Neural progenitor cell (in vitro differentiated cells): Measurements from ENCODE around the gene RBMS1.

ENCODE experiments used
- CTCF ChIP-seq: fragments of 200-600 bp; sonication (generic); IDR thresholded peaks from 2 replicates; pipeline ENCODE4 v1.5.1; 2017; ENCODE audit warnings: antibody characterized with exemption, mild to moderate bottlenecking
- EZH2phosphoT487 ChIP-seq: fragments of 200-600 bp; sonication (generic); IDR thresholded peaks from 2 replicates; pipeline ENCODE4 v1.6.1; 2017; ENCODE audit warnings: antibody characterized with exemption

- TF ChIP-seq CTCF: no peak
- TF ChIP-seq EZH2phosphoT487: no peak
Measured at GRCh38 chr2:160427629-160428404, 65.8 kb downstream of the RBMS1 start.
